GM23338 (cell line): ENCODE data around the gene CCDC149.

Experiments used
- CTCF ChIP-seq, 2 experiments: fragments of 200-600 bp in 1 of 2; sonication (generic) in 1 of 2; conservative IDR thresholded peaks; 2 replicates each; pipeline versions ENCODE4 v1.5.1 to v1.6.1; 2016 to 2017; ENCODE audit warnings: antibody characterized with exemption in 2 of 2, low read depth in 2 of 2, mild to moderate bottlenecking in 2 of 2, moderate library complexity in 1 of 2
- ETS1 ChIP-seq: IDR thresholded peaks from 2 replicates; pipeline ENCODE4 v1.6.1; 2016; ENCODE audit warnings: antibody characterized with exemption
- EZH2 ChIP-seq: fragments of 200-600 bp; sonication (generic); IDR thresholded peaks from one replicate; pipeline ENCODE4 v1.8.0; 2017; ENCODE audit warnings: antibody characterized with exemption, mild to moderate bottlenecking, low read depth; ENCODE audit not compliant: unreplicated experiment
- EZH2phosphoT487 ChIP-seq: fragments of 200-600 bp; sonication (generic); IDR thresholded peaks from one replicate; pipeline ENCODE4 v1.8.1; 2018; ENCODE audit warnings: antibody characterized with exemption; ENCODE audit not compliant: unreplicated experiment
- REST ChIP-seq: IDR thresholded peaks from one replicate; pipeline ENCODE4 v1.6.1; 2018; ENCODE audit warnings: antibody characterized with exemption; ENCODE audit not compliant: unreplicated experiment

DNA sequence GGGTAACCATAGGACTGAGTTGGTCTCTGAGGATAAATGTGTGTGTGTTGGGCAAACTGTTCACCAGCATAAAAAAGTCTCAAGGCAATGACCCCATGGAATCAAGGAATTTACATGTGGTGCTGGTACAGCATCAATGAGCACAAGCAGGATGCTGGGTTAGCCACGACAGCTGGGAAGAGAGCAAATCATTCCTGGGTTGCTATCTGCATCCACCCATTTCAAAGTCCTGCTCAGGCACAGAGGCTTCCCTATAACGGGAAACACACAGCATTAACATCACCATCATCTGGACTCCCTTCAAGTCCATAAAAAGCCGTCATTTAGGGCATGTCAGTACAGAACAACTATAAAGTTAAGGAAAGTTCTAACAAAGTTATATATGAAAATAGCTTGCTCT, 41.6 kb downstream of the CCDC149 start:
- TF ChIP-seq CTCF (conservative IDR thresholded peaks at IDR 0.05; ENCODE audit: low read depth in 2 of 2) (no peak), ETS1 (no peak), REST (no peak), EZH2 (no peak), EZH2phosphoT487 (no peak)
